CD4-positive, alpha-beta memory T cell (primary cell): ENCODE data around the gene IPO13. TPM values are rescaled to one million over a fixed set of nuclear protein-coding genes. Genes with fewer than 3 reads are reported as not detected.
A peak's percentile ranks its signal among the peaks of the same experiment; 100 is the strongest.

Experiments
- CTCF ChIA-PET: fragments of 350-600 bp; sonication (Branson Sonifier 250); formaldehyde crosslinking; loops from one replicate; lab custom pipeline; 2021; ENCODE audit warnings: inconsistent platforms; ENCODE audit not compliant: partially characterized antibody; lab: Charles Lee
- POLR2A ChIA-PET: fragments of 350-600 bp; sonication (Branson Sonifier 250); formaldehyde crosslinking; loops from one replicate; lab custom pipeline; 2021; ENCODE audit not compliant: partially characterized antibody; lab: Charles Lee
- DNase-seq, 5 donors: peaks; one replicate each; pipeline versions ENCODE4 v3.0.0 to v3.0.0-alpha.2; 2020 to 2022; ENCODE audit warnings: mixed read lengths in 1 of 5
- H3K27ac ChIP-seq: one replicate; pipeline ENCODE4 v1.7.0; 2013; ENCODE audit warnings: low read depth, low read length
- H3K27me3 ChIP-seq: 2 replicates; pipeline ENCODE4 v1.7.0; 2013; ENCODE audit warnings: mild to moderate bottlenecking, low read length, moderate library complexity; ENCODE audit not compliant: insufficient read depth
- H3K36me3 ChIP-seq: 2 replicates; pipeline ENCODE4 v1.7.0; 2013; ENCODE audit warnings: mild to moderate bottlenecking, low read length, moderate library complexity; ENCODE audit not compliant: insufficient read depth
- H3K4me1 ChIP-seq: 2 replicates; pipeline ENCODE4 v1.7.0; 2013; ENCODE audit warnings: mild to moderate bottlenecking, low read length, moderate library complexity; ENCODE audit not compliant: insufficient read depth
- H3K4me3 ChIP-seq, 2 donors: one replicate each; pipeline ENCODE4 v1.7.0; 2013; ENCODE audit warnings: low read length in 2 of 2, mild to moderate bottlenecking in 1 of 2
- H3K9me3 ChIP-seq, 2 donors: one replicate each; pipeline ENCODE4 v1.7.0; 2013; ENCODE audit warnings: low read length in 2 of 2, control low read depth in 1 of 2; ENCODE audit not compliant: control insufficient read depth in 1 of 2
- H3K27ac Mint-ChIP-seq, 7 donors: one replicate each; pipeline ENCODE4 v1.8.0; 2020 to 2021; ENCODE audit warnings: mixed read lengths in 7 of 7, mild to moderate bottlenecking in 6 of 7, inconsistent platforms in 3 of 7, moderate library complexity in 3 of 7
- H3K27me3 Mint-ChIP-seq, 2 donors: one replicate each; pipeline ENCODE4 v1.8.0; 2020 to 2021; ENCODE audit warnings: mixed read lengths in 2 of 2
- H3K36me3 Mint-ChIP-seq, 2 donors: one replicate each; pipeline ENCODE4 v1.8.0; 2020 to 2021; ENCODE audit warnings: mixed read lengths in 2 of 2, inconsistent platforms in 1 of 2, mild to moderate bottlenecking in 1 of 2
- H3K4me1 Mint-ChIP-seq, 4 donors: one replicate each; pipeline ENCODE4 v1.8.0; 2020 to 2021; ENCODE audit warnings: mixed read lengths in 4 of 4, mild to moderate bottlenecking in 1 of 4
- H3K4me3 Mint-ChIP-seq, 8 donors: one replicate each; pipeline ENCODE4 v1.8.0; 2020 to 2021; ENCODE audit warnings: mixed read lengths in 8 of 8, mild to moderate bottlenecking in 7 of 8, moderate library complexity in 6 of 8, inconsistent platforms in 3 of 8
- H3K9me3 Mint-ChIP-seq, 8 donors: one replicate each; pipeline ENCODE4 v1.8.0; 2020 to 2021; ENCODE audit warnings: mixed read lengths in 8 of 8, mild to moderate bottlenecking in 5 of 8, inconsistent platforms in 3 of 8, moderate library complexity in 1 of 8
- intact Hi-C: fragments of 100-400 bp; cut with micrococcal nuclease; formaldehyde crosslinking; loops from one replicate; pipeline ENCODE4 v1.15.1; 2023
- polyA plus RNA-seq, 2 donors: library from polyadenylated mRNA; unstranded; fragments of 300-500 nt; fragmentation: Illumina TruSeq; gene quantifications; one replicate each; pipeline ENCODE4 v1.2.3, GENCODE V29; 2021
- total RNA-seq, 2 experiments: library from RNA; stranded (reverse); gene quantifications; one replicate each; pipeline ENCODE4 v1.2.3, GENCODE V29; 2021

Gene IPO13
- total and polyA plus RNA-seq, 4 experiments from 2014 or later = 7.5 to 20.0 (median 17.7) TPM

- POLR2A ChIA-PET = interaction anchor here (1.2 kb wide), 1 partner anchor 8 kb away, joined by 4 read pairs; the partner anchor contains the start of gene ARTN
Observed at GRCh38 chr1:43942411-43942810, 4.3 kb upstream of the IPO13 start.

GRCh38 chr1:43944860-43945259 lies 1.9 kb upstream of the IPO13 start:
- Histone ChIP-seq H3K36me3 (no peaks in the 10 kb centered on the region), H3K4me1 (peaks cover 29% of the 10 kb centered on the region), H3K4me3 (no peak overlapping the region), H3K27me3 (no peaks in the 10 kb centered on the region), H3K9me3 (no peaks in the 10 kb centered on the region), H3K27ac (no peak overlapping the region)
- H3K4me3 Mint-ChIP-seq = peak overlapping the region in 6 of 8 donors; percentile 22 to 68 (median 29)
- no peaks in the 10 kb centered on the region for H3K27me3 Mint-ChIP-seq
- H3K4me1 Mint-ChIP-seq = peaks cover 21 to 55% (median 35%) of the 10 kb centered on the region in 4 donors
- DNase-seq = no peak
- ChIA-PET CTCF (interaction anchor here (1.1 to 7.5 kb wide), 5 partner anchors 11 to 90 kb away, joined by 3 to 83 read pairs (median 5); partner anchors contain the start of genes ARTN and CCDC24), POLR2A (no interaction called here)
- intact Hi-C loops = loop anchor here (5.0 kb wide), 2 partner anchors 293 to 418 kb away; partner anchors contain the start of gene KDM4A
- no peaks in the 10 kb centered on the region for H3K9me3 Mint-ChIP-seq
- peak overlapping the region in 5 of 7 donors; percentile 54 to 90 (median 74) for H3K27ac Mint-ChIP-seq
- H3K36me3 Mint-ChIP-seq = peaks cover under 1 to 6% of the 10 kb centered on the region in 2 donors

More at GRCh38 chr1:43942411-43942810, 4.3 kb upstream of the IPO13 start:
- H3K9me3 ChIP-seq = no peaks in the 10 kb centered on the region
- Mint-ChIP-seq H3K36me3 (peaks cover 2 to 7% of the 10 kb centered on the region in 2 donors), H3K27me3 (no peaks in the 10 kb centered on the region), H3K4me3 (no peak overlapping the region), H3K4me1 (peaks cover 15 to 40% (median 24%) of the 10 kb centered on the region in 4 donors), H3K27ac (peak overlapping the region in 1 of 7 donors; percentile 9), H3K9me3 (no peaks in the 10 kb centered on the region)
- CTCF ChIA-PET = interaction anchor here (1.1 to 7.5 kb wide), 2 partner anchors 8 to 29 kb away, joined by 3 to 83 read pairs; partner anchors contain the start of gene ARTN
- intact Hi-C loops = no loop called here
- no peak overlapping the region for H3K4me3 ChIP-seq
- H3K27me3 ChIP-seq = no peaks in the 10 kb centered on the region
- no peaks in the 10 kb centered on the region for H3K36me3 ChIP-seq
- no peak for DNase-seq
- peaks cover 17% of the 10 kb centered on the region for H3K4me1 ChIP-seq
- H3K27ac ChIP-seq = no peak overlapping the region

- peaks cover 9 to 10% of the 10 kb centered on the region in 2 donors for H3K36me3 Mint-ChIP-seq
- H3K27me3 Mint-ChIP-seq = no peaks in the 10 kb centered on the region
- H3K27ac Mint-ChIP-seq = peak overlapping the region; percentile 88 to 97 (median 95)
- H3K4me1 Mint-ChIP-seq = peaks cover 26 to 64% (median 40%) of the 10 kb centered on the region in 4 donors
- H3K4me3 Mint-ChIP-seq = peak overlapping the region; percentile 91 to 95 (median 93)
- Histone ChIP-seq H3K4me1 (peaks cover 29% of the 10 kb centered on the region), H3K27ac (peak overlapping the region; percentile 93), H3K36me3 (no peaks in the 10 kb centered on the region), H3K9me3 (no peaks in the 10 kb centered on the region), H3K27me3 (no peaks in the 10 kb centered on the region), H3K4me3 (peak overlapping the region; percentile 87 to 93)
- no peaks in the 10 kb centered on the region for H3K9me3 Mint-ChIP-seq
- DNase-seq = no peak
- intact Hi-C loops = loop anchor here (1.0 to 5.0 kb wide), 9 partner anchors 24 to 418 kb away; partner anchors contain the start of genes ATP6V0B, CCDC24, DMAP1 and KDM4A
- ChIA-PET CTCF (interaction anchor here (0.7 to 7.5 kb wide), 12 partner anchors 12 to 183 kb away, joined by 3 to 83 read pairs (median 4); partner anchors contain the start of genes ARTN, ATP6V0B and CCDC24), POLR2A (interaction anchor here (0.9 to 4.1 kb wide), 6 partner anchors 11 to 239 kb away, joined by 3 to 44 read pairs (median 6); partner anchors contain the start of genes ATP6V0B, CCDC24, DPH2 and ST3GAL3)
Observed at GRCh38 chr1:43945674-43946235, 995 bp upstream of the IPO13 start.

DNA sequence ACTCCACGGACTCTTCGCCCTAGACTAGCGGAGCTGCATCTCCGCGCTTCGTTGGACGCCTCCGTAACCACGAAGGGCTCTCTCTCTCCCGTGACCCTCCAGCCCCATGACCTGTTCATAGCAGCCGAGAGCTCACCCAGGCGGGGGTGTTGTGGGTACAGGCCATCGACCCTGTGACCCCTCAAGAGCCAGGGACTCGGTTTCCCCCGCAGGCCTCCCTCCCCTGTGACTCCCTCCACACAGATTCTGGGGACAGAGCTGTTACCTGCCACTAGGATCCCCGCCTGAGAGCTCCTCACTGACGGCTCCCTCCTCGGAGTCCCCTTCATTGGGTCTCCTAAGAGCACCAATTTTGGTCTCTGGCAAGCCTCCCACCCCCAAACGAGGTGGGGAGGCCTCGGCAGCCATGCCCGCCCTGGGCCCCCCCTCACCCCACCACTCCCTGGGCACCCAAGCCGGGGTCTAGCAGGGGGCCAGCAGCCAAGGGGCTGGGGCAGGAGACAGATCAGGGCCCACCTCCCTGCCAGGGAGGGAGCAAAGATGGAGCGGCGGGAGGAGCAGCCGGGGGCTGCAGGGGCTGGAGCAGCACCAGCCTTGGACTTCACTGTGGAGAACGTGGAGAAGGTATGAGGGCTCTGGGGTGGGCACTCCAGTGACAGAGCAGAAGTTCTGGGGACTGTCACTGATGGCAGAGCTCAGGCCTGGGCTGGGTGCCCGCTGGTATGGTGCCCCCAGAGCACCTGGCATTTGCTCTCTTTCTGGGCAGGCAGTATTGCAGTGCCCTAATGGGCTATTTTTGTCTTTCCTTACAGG lies 517 bp downstream of the IPO13 start:
- Mint-ChIP-seq H3K27me3 (no peaks in the 10 kb centered on the region), H3K4me1 (peaks cover 30 to 72% (median 44%) of the 10 kb centered on the region in 4 donors), H3K4me3 (peak overlapping the region; percentile 91 to 95 (median 93)), H3K36me3 (peaks cover 10 to 14% of the 10 kb centered on the region in 2 donors), H3K9me3 (no peaks in the 10 kb centered on the region), H3K27ac (peak overlapping the region; percentile 90 to 97 (median 96))
- peaks cover 29% of the 10 kb centered on the region for H3K4me1 ChIP-seq
- H3K4me3 ChIP-seq = peak overlapping the region; percentile 87 to 93
- H3K9me3 ChIP-seq = no peaks in the 10 kb centered on the region
- POLR2A ChIA-PET = interaction anchor here (1.0 to 4.1 kb wide), 10 partner anchors 11 to 589 kb away, joined by 3 to 44 read pairs (median 4); partner anchors contain the start of genes ARTN, ATP6V0B, CCDC24 and CDC20
- peak overlapping the region; percentile 93 for H3K27ac ChIP-seq
- DNase-seq = no peak
- no peaks in the 10 kb centered on the region for H3K36me3 ChIP-seq
- H3K27me3 ChIP-seq = no peaks in the 10 kb centered on the region
- intact Hi-C loops = loop anchor here (5.0 kb wide), 2 partner anchors 295 to 420 kb away; partner anchors contain the start of gene KDM4A
- CTCF ChIA-PET = interaction anchor here (0.7 to 7.5 kb wide), 7 partner anchors 13 to 101 kb away, joined by 3 to 83 read pairs (median 4); partner anchors contain the start of genes ARTN and DPH2

- Mint-ChIP-seq H3K36me3 (peaks cover 10 to 14% of the 10 kb centered on the region in 2 donors), H3K27me3 (no peaks in the 10 kb centered on the region), H3K4me3 (peak overlapping the region; percentile 72 to 95 (median 92)), H3K4me1 (peaks cover 30 to 67% (median 43%) of the 10 kb centered on the region in 4 donors), H3K9me3 (no peaks in the 10 kb centered on the region), H3K27ac (peak overlapping the region; percentile 70 to 94 (median 84))
- Histone ChIP-seq H3K27ac (no peak overlapping the region), H3K4me1 (peaks cover 29% of the 10 kb centered on the region), H3K4me3 (peak overlapping the region; percentile 87 to 93), H3K27me3 (no peaks in the 10 kb centered on the region), H3K36me3 (no peaks in the 10 kb centered on the region), H3K9me3 (no peaks in the 10 kb centered on the region)
- DNase-seq = no peak
- intact Hi-C loops = loop anchor here (5.0 kb wide), 2 partner anchors 296 to 421 kb away; partner anchors contain the start of gene KDM4A
- ChIA-PET POLR2A (interaction anchor here (1.3 to 4.1 kb wide), 2 partner anchors 19 to 26 kb away, joined by 5 to 44 read pairs; partner anchors contain the start of gene ATP6V0B), CTCF (interaction anchor here (0.7 to 7.5 kb wide), 4 partner anchors 14 to 100 kb away, joined by 3 to 83 read pairs (median 3); partner anchors contain the start of genes ARTN and DPH2)
Observed at GRCh38 chr1:43947874-43948437, 1.2 kb downstream of the IPO13 start.

DNA sequence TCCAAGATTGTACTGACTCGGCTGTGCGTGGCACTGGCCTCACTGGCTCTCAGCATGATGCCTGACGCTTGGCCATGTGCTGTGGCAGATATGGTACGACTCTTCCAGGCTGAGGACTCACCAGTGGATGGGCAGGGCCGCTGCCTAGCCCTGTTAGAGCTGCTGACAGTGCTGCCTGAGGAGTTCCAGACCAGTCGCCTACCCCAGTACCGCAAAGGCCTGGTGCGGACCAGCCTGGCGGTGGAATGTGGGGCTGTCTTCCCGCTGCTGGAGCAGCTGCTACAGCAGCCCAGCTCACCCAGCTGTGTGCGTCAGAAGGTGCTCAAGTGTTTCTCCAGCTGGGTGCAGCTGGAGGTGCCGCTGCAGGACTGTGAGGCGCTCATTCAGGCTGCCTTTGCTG lies 2.9 kb downstream of the IPO13 start:
- Mint-ChIP-seq H3K4me1 (peaks cover 28 to 64% (median 40%) of the 10 kb centered on the region in 4 donors), H3K36me3 (peaks cover 12 to 14% of the 10 kb centered on the region in 2 donors), H3K9me3 (no peaks in the 10 kb centered on the region), H3K27me3 (no peaks in the 10 kb centered on the region), H3K4me3 (peak overlapping the region in 2 of 8 donors; percentile 51 to 54), H3K27ac (peak overlapping the region in 2 of 7 donors; percentile 34 to 55)
- intact Hi-C loops = loop anchor here (5.0 kb wide), 2 partner anchors 297 to 422 kb away; partner anchors contain the start of gene KDM4A
- Histone ChIP-seq H3K27me3 (no peaks in the 10 kb centered on the region), H3K4me3 (no peak overlapping the region), H3K36me3 (no peaks in the 10 kb centered on the region), H3K27ac (no peak overlapping the region), H3K9me3 (no peaks in the 10 kb centered on the region), H3K4me1 (peaks cover 29% of the 10 kb centered on the region)
- ChIA-PET CTCF (interaction anchor here (1.5 to 7.5 kb wide), 2 partner anchors 16 to 184 kb away, joined by 5 to 83 read pairs; partner anchors contain the start of gene ARTN), POLR2A (interaction anchor here (1.0 kb wide), 1 partner anchor 21 kb away, joined by 3 read pairs; the partner anchor contains the start of gene DPH2)
- no peak for DNase-seq
